GM06990 (cell line): Measurements from ENCODE around the gene AFF2.

Source experiments
- DNase-seq: peaks from one replicate; pipeline ENCODE4 v3.0.0-alpha.2; 2011; ENCODE audit not compliant: insufficient read length; ENCODE audit errors: extremely low read depth
- H3K27me3 ChIP-seq: replicated peaks from 2 replicates; pipeline ENCODE4 v1.6.0; 2011; ENCODE audit warnings: low read length; ENCODE audit not compliant: control insufficient read depth, insufficient read depth
- H3K36me3 ChIP-seq: 2 replicates; pipeline ENCODE4 v1.5.1; 2011; ENCODE audit warnings: low read length; ENCODE audit not compliant: control insufficient read depth, insufficient read depth
- H3K4me3 ChIP-seq: replicated peaks from 2 replicates; pipeline ENCODE4 v1.5.1; 2011; ENCODE audit warnings: low read depth, mild to moderate bottlenecking, control low read depth, low read length
- CTCF ChIP-seq: IDR thresholded peaks from 2 replicates; pipeline ENCODE4 v1.5.1; 2011; ENCODE audit warnings: low read length, control low read depth, mild to moderate bottlenecking, inconsistent platforms; ENCODE audit not compliant: insufficient read depth, poor library complexity, severe bottlenecking

The AFF2 gene

GRCh38 chrX:148582353-148582752 is 81.9 kb downstream of the AFF2 start:
- H3K27me3 ChIP-seq, result no peaks in the 10 kb centered on the region
- DNase-seq, result no peak
- H3K4me3 ChIP-seq, result no peak overlapping the region
- H3K36me3 ChIP-seq, result no peaks in the 10 kb centered on the region
- TF ChIP-seq CTCF, result no peak

GRCh38 chrX:148588649-148589310 is 88.4 kb downstream of the AFF2 start:
- Histone ChIP-seq H3K4me3 (no peak overlapping the region), H3K36me3 (no peaks in the 10 kb centered on the region), H3K27me3 (no peaks in the 10 kb centered on the region)
- no peak for DNase-seq
- TF ChIP-seq CTCF, result no peak

GRCh38 chrX:148592595-148592994 is 92.2 kb downstream of the AFF2 start:
- Histone ChIP-seq H3K36me3 (no peaks in the 10 kb centered on the region), H3K4me3 (no peak overlapping the region), H3K27me3 (no peaks in the 10 kb centered on the region)
- no peak for DNase-seq
- TF ChIP-seq CTCF, result no peak

GRCh38 chrX:148593146-148593545 is 92.7 kb downstream of the AFF2 start:
- no peak for DNase-seq
- Histone ChIP-seq H3K27me3 (no peaks in the 10 kb centered on the region), H3K4me3 (no peak overlapping the region), H3K36me3 (no peaks in the 10 kb centered on the region)
- no peak for TF ChIP-seq CTCF

- Histone ChIP-seq H3K4me3 (no peak overlapping the region), H3K27me3 (no peaks in the 10 kb centered on the region), H3K36me3 (no peaks in the 10 kb centered on the region)
- DNase-seq, result no peak
- no peak for TF ChIP-seq CTCF
Observed at GRCh38 chrX:148593987-148594386, 93.6 kb downstream of the AFF2 start.

- Histone ChIP-seq H3K4me3 (no peak overlapping the region), H3K36me3 (no peaks in the 10 kb centered on the region), H3K27me3 (no peaks in the 10 kb centered on the region)
- TF ChIP-seq CTCF, result no peak
- DNase-seq, result no peak
Observed at GRCh38 chrX:148599404-148599803, 99.0 kb downstream of the AFF2 start.
